GM21447 (cell line): ENCODE results near the gene BMPER.

Experiments
- ATAC-seq: cut with Tn5 transposase; IDR thresholded peaks from one replicate; pipeline ENCODE4 v1.9.1; 2021; ENCODE audit not compliant: unreplicated experiment

BMPER gene

DNA sequence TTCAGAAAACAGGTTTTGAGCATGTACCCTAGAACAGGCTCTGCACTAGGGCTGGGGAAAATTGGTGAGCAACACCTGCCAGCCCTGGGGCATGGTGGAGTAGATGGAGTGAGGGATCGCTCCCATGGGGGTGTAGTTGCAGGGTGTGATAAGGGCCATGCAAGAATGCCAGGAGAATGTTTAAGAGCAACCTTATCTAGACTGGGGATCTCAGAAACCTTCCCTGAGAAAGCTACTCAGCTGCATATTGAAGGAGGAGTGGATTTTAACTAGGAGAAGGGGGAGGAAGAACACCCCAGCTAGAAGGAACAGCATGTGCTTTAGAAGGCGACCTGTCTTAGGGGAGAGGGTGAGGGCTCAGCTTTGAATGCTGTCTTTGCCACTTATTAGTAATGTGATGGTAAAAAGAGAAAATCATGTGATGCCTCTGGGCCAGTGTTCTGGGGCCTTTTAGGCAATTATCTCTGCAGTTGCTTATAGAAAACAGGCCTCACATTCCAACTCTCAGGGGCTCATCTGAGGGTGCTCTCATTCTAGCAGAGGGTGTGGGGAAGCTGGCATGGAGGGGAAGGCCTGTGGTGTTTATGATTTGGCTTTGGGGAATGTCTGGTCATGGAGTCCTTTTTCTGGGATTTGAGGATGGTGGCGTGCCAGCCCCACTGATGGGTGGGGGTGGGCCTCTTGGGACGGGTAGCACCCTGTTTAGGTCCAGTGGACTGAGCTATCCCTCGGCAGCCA lies 225.4 kb downstream of the BMPER start:
- no peak for ATAC-seq

DNA sequence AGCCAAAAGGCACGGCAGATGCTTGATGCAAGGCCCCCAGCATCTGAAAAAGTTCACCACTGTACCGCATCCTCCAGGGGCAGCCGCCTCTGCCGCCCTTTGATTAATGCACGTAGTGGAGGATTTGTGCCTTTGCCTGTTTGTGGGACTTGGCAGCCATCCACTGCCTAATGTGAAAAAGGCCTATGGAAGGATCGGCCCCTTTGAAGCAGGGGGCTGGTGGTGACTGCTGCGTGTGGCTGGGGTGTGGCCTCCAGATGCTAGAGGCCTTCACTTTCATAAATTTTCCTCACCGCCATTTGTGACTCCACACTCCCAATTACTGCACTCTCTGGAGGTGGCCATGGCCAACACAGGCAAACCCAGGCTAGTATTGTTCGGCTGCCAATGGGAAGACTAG lies 226.0 kb downstream of the BMPER start:
- no peak for ATAC-seq

DNA sequence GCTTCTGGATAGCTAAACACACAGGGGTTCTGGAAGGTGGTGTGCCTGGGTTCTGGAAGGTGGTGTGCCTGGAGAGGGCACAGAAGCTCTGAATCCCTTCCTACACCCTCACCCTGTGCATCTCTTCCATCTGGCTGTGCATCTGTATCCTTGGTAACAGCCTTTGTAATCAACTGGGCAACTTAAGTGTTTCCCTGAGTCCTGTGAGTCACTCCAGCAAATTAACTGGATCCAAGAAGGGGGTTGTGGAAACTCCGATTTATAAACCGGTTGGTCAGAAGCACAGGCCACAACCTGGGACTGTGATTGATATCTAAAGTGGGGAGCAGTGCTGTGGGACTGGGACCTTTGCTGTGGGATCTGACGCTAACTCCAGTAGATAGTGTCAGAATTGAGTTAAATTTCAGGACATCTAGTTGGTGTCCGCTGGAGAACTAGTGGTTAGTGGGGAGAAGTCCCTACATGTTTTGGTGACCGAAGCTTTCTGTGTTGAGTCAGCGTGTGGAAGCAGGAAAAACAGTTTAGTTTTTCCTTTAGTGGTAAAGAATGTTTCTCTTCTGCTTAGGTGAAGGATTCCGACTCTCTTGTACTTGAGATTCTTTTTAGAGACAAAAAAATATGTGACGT lies 228.1 kb downstream of the BMPER start:
- ATAC-seq: no peak

DNA sequence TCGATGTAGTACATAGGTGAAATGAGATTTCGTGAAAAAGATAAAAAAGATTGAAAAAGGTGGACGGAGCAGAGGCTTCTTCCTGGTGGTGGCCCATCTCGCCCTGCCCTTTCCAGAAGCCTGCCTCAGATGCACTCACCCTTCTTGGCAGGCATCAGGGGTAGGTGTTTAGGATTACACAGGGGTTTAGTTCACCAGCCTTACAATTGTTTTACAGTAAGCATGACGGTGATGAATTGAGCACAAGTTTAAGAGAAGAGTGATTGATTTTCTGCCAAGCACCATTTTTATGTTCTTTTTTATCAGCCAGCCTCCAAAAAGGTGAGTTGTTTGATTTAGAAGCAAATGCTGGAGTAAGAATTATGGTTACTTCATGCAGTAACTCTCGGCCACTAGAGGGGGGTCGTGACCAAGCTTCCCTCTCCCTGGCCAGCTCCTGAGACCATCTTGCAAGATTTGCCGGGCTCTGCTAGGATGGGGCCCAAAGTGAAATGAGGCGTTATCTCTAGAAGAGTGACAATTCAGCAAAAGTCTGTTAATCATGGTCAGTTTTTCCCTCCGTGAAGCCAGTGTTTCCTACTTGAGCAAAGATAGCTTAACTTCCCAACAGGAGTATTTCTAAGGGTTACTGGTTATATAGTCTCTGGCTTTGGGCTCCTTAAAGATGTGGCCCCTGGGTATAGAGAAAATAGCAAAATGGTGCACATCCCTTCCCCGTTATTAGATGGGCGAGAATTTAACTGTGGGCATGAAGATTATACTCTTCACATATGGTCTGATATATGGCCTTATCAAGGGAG lies 228.8 kb downstream of the BMPER start:
- ATAC-seq: no peak

DNA sequence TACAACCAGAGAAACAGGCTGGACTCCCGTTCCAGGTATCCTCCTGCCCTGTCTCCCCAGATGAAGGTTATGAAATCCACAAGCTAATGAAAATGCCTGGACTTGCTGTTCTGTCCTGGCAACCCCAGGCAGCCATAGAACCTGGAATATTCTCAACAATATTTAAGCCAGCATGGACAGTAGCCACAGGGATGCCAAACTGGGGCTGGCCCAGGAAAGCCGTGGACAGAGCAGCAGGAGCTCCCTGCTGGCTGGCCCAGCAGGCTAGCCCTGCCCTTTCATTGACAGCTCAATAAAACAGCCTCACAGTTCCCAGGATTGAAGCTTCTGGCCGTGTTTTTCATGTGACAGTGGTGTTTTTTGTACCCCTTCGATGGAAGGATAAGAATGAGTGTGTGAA lies 230.6 kb downstream of the BMPER start:
- ATAC-seq: no peak

DNA sequence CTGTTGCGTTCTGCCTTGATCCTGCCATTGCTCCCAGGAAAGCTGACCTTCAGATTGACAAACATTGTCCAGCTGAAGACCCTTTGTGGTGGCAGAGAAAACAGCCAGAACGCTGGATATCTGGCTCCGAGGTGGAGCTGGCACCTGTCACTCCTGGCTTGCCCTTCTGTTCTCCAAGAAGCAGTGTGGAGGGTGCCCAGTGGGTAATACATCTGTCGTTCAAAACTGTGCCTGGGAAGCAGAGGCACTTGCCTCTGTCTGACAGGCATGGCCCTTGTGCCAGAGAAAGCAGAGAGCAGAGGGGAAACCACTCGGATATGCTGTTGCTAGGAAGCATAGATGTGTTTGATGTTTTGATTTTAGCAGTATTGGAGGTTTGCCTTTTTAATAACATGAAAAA lies 231.4 kb downstream of the BMPER start:
- no peak for ATAC-seq

DNA sequence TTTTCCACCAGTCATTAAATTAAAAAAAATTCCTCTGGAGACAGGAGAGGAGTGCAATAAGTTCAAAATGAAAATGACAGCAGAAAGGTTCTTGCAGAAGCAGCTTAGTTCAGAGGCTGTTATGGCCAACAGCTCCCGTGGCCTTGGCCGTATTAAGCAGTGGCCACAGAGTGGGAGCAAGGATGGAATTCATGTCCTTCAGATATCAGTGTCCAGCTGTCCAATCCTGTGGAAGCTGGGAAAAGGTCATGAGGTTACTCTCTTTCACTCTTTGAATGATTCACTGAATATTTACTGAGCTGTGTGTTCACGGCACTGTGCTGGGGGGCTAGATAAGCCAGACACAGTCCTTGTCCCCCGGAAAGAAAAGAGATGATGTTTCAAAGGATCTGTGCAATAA lies 231.8 kb downstream of the BMPER start:
- ATAC-seq: no peak

DNA sequence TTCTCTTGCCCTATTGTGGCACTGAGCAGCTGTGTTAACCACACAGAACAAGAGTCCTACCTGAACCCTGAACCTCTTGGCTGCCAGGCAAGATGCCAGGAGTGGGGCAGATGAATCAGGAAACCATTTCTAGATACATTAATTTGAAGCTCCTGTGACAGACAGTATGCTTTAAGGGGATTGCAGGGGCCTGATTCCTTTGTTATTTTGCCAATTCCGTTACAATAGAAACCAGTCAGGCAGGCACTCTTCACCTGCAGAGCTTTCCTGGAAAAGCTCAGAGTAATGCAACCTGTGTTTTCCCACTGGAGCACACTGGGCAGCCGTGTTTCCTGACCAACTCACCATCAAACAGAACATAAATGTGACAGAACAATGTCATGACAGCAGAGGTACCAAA lies 233.1 kb downstream of the BMPER start:
- ATAC-seq: no peak

DNA sequence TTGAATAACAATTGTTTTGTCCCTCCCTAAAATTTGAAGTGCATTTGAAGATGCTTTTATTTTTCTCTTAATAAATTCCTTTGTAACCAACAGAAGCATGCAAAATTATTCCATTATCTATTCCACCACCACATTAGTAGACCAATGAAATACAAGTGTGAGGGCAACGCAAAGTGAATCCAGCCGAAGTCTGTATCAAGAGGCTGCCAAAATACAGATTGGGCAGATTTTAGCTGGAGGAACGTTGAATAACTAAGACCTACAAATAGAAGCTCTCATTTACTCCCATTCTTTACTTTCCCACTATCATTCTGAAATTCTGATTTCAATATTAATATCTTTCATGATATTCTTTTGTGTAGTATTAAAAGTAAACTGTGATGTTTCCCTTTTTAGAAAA lies 233.7 kb downstream of the BMPER start:
- ATAC-seq: no peak

DNA sequence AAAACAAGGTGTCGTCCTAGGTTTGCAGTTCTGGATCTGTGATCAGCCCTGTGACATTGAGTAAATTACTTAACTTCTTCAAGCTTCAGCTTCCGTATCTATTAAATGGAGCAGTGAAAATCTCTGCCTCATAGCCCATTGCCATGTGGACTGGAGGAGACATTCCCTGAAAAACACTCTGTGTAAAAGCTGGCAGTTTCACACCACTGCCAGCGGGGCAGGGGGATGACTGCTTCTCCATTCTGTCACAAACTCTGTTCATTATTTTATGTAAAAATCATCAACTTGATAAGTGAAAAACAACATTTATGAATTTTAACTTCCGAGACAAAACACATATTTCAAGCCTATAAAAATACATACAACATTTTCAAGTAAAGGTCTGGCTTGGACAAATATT lies 234.7 kb downstream of the BMPER start:
- no peak for ATAC-seq

DNA sequence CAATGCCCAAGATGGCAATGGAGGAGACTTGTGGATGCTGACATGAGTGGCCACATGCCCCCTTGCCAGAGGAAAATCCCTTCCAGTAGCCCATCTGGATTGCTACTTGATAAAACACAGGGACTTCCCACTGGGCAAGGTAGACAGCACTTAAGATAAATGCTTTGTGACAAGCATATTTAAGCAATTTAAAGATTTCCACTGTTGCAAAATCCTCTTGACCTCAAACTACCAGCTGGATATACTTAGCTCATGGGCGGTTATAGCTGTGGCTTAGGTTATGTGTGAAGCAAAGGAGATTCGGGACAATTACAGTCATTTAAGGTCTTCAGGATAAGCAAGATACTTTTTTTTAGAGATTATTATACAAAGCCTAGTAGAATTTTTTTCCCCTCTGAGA lies 238.1 kb downstream of the BMPER start:
- no peak for ATAC-seq

DNA sequence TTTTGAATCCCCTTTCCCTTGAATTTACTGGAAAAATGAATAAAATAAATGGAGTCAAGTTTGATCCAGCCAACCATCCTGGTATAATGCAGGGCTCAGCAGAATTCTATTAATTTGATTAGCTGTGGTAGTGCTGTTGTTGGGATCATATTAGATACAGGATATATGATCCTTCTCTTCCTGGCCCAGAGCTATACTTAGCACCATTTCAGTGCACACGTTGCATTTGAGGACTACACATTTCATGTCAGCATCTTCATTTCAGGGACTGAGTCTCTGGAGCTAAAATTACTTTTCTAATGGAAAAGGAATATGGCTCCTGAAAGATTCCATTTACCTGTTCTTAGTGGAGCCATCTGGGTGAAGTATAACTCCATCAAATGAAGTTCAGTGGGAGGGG lies 240.3 kb downstream of the BMPER start:
- ATAC-seq: no peak

DNA sequence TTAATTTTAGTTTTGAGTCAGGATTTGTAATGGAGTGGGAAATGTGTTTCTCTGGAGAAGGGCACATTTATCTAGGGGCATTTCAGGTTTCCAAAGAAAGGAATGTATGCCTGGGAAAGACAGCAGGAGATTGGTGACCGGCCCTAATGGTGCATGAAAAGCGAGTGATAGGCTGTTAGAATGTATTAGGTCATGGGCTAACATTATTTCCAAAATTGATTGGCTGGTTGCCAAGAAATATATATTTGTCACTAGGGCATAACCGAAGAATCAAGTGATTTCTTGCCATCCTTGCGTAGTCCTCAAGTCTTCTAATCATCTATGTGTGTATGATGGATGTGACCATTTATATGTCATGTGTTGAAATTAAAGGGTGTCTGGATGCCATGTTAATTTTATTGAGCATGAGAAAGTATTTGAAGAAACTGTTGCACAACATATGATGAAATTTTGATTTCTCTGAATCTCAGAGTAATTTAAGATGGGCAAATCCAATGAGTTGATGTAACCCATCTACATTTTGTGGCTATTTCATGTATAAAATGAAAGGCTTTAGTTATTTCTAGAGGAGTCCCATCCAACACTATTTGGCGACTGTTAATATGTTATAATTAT lies 248.4 kb downstream of the BMPER start:
- no peak for ATAC-seq

DNA sequence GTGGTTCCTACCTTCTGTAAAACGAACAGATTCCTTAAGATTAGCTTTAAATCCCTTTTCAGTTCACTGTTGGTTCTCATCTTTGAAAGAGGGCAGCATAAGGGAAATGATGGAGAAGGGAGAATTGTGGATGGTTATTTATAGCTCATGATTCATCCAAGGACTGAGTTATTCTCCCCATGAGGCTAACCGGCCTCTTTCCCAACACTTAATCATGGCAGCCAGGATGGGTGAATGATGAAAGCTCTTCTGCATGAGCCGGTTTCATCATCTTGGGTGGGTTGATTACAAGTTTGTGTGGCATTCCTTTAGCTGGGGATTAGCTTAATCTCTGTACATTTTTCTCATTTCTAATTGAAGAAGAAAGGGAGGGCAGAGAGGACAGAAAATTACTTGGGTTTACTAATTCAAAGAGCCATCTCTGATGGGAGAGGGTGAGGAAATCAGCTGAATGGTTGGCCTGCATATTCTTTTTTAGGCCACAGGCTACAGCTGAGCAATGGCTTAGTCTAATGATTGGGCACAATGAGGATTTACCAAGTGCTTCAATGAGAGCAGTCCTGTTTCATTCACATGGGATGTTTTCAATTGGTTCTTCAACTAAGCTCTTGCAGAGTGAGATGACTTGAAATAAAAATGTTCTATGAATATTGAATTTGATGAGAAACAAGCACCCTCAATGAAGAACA lies 250.0 kb downstream of the BMPER start:
- no peak for ATAC-seq

DNA sequence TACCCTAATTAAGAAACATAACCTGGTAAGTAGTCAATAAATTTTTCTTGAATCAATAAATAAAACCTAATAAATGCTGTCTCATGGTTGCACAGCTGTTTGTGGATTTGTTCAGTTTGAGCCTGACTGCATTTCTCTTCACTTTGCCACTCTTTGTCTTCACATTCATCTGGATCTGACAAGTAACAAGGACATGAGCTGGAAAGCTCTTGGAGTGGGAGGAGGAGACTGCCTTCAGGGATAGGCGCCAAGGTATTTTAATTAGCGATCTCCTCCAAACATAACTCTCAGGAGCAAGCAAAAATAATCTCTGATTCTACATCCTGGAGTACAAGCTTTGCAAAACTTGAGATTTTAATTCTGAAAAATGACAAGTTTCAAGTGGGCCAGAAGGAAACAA lies 251.0 kb downstream of the BMPER start:
- no peak for ATAC-seq

DNA sequence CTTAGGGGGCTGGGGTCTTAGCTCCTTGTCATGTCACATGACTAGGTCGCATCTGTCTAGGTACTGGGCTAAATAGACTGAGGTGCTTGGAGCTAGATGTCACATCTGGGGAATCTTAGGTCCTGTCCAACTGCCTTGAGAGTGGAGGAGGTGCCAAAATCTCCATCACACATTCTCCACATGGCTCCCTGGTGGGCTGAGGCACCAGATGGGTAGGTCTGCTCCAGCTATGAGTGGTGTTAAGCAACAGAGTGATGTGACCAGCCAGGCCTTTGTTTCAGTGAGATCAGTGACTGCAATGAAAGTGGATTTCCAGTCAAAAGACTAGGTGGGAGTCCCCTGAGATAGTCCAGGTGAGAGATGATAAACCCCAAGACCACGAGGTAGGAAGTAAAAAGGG lies 251.8 kb downstream of the BMPER start:
- no peak for ATAC-seq

DNA sequence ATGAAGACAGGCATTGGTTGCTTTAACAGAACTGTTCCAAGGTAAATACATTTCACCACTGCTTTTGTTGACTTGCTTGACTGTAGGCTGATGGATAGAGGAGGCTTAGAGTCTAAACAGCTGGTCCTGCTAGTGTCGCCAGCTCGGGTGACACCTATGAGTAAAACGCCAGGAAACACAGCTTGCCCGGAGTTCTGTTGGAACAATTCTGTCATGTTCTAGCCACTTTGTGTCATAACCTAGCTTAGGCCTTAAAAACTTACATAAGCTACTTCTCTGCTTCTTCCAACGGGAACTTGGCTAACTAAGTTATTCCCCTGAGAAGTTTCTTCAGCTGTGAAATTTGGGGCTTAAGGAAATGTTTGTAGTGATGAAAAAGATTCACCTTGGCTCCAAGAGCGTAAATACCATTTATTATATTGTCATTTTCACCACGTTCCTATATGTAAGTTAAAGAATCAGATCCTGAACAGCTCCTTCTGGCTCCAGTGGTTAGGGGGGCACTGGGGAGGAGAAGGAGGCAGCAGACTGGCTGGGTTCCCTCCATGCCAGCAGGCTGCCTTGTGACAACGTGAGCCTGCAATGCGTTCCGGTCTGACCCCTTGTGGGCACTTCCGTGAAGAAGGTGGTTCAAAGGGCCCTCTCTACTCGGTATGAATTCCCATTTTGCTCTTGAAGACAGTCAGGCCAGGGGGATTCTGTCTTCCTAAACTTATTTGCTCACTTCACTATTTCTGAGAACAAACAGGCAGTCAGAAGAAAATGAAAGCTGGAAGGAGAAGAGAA lies 253.2 kb downstream of the BMPER start:
- no peak for ATAC-seq

DNA sequence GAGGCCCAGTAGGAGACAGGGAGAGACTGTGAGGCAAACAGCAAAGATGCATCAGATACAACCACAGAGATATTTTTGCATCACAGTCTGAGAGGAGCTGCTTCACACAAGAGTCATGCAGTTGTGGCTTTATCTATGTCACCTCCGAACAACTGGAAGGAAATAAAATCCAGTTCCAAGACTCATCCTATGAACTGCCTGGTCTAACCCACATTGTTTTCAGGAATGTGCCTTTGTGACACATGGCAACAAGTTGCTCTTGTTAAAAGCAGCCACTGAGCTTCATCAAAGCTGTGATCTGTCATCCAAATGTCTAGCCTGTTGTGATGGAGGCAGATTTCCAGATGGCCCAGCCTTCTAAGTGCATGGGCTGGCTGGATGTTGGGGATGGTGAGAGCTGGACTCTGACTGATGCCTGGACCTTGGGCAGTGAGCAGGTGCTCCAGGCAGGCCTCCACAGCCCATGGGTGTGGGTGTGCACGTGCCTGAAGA lies 255.0 kb downstream of the BMPER start:
- no peak for ATAC-seq

DNA sequence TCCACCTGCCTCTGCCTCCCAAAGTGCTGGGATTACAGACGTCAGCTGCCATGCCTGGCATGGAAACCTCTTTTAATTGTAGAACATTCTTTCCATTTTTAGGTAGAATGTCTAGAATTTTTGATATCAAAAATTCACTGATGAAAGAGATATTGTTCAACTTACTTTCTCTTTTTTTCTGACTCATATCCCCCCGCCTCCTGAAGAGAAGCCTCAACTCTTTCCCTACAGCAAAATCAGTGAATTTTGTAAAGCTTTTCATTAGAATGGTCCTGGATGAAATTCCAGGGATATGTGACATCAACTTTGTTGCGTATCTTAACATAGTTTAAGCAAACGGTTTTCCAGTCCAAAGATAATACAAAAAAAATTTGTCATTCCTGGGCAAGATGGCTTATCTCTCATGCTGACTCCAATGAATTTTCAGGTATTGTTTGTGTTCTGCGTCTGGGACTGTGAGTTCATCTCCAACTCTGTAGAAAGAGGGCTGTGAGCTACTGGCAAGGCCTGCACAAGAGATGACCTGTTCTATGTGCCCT lies 256.8 kb downstream of the BMPER start:
- ATAC-seq: no peak

DNA sequence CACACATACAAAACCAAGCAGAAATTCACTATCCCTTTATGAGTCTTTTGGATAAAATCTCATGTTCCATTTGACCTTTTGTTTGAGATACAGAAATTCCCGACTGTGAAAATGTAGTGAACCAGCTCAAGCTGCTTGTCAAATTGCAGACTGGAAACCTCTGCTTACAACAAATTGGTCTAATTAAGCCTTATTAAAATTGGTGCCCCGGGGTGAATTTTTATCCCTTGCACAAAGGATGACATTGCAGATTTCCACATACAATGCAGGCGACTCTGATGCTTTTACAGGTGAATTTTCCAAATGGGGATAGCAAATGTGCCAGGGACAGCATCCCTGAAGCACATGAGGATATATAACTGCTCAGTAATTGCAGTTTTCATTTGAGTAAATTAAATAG lies 257.3 kb downstream of the BMPER start:
- ATAC-seq: no peak
